Panc1 (cell line): ENCODE results near the gene STIL. TPM values are rescaled to one million over a fixed set of nuclear protein-coding genes. Genes with fewer than 3 reads are reported as not detected.

Source experiments
- ATAC-seq: fragments of 200-7000 bp; cut with Tn5 transposase; 2 replicates; pipeline ENCODE4 v1.9.1; 2020; ENCODE audit warnings: mild to moderate bottlenecking, moderate library complexity
- BruUV-seq: library from RNA; stranded (reverse); fragments of 400-500 nt; replicated peaks from 2 replicates; lab custom pipeline; 2021; lab: Mats Ljungman, UMichigan
- CTCF ChIA-PET: fragments of 300-600 bp; sonication (Branson Sonifier 250); formaldehyde crosslinking; loops from one replicate; lab custom pipeline; 2022; ENCODE audit warnings: antibody characterized with exemption; lab: Charles Lee
- POLR2A ChIA-PET: fragments of 300-600 bp; sonication (Branson Sonifier 250); formaldehyde crosslinking; loops from one replicate; lab custom pipeline; 2022; ENCODE audit warnings: antibody characterized with exemption; lab: Charles Lee
- DNase-seq: peaks from one replicate; pipeline ENCODE4 v3.0.0-alpha.2; 2010; ENCODE audit warnings: low read depth, low spot score
- H3K27ac ChIP-seq: 2 replicates; pipeline ENCODE4 v1.5.1; 2011; ENCODE audit warnings: mild to moderate bottlenecking, low read length, inconsistent platforms
- H3K27me3 ChIP-seq: fragments of 200-500 bp; sonication (Bioruptor generic); 2 replicates; pipeline ENCODE4 v1.6.0; 2014; ENCODE audit warnings: low read length, inconsistent platforms; ENCODE audit not compliant: control insufficient read depth, insufficient read depth
- H3K36me3 ChIP-seq: fragments of 200-500 bp; sonication (Bioruptor generic); 2 replicates; pipeline ENCODE4 v1.5.1; 2014; ENCODE audit warnings: inconsistent platforms, mild to moderate bottlenecking, low read length, moderate library complexity; ENCODE audit not compliant: control insufficient read depth, insufficient read depth
- H3K4me1 ChIP-seq: 2 replicates; pipeline ENCODE4 v1.5.1; 2011; ENCODE audit warnings: inconsistent platforms, mild to moderate bottlenecking, low read length, moderate library complexity; ENCODE audit not compliant: control insufficient read depth, insufficient read depth
- H3K4me3 ChIP-seq, 2 experiments: 2 replicates each; pipeline ENCODE4 v1.5.1; 2011 to 2012; ENCODE audit warnings: low read depth in 2 of 2, low read length in 2 of 2, mild to moderate bottlenecking in 2 of 2, inconsistent platforms in 1 of 2, moderate library complexity in 1 of 2
- H3K9me3 ChIP-seq: fragments of 200-500 bp; sonication (Bioruptor generic); 2 replicates; pipeline ENCODE4 v1.5.1; 2014; ENCODE audit warnings: low read depth, mild to moderate bottlenecking, inconsistent platforms, low read length, moderate library complexity; ENCODE audit not compliant: control insufficient read depth, insufficient read depth
- CTCF ChIP-seq: fragments of 450-650 bp; IDR thresholded peaks from 2 replicates; pipeline ENCODE4 v1.5.1; 2017; ENCODE audit warnings: mild to moderate bottlenecking
- POLR2AphosphoS5 ChIP-seq: IDR thresholded peaks from 2 replicates; pipeline ENCODE4 v1.6.1; 2012; ENCODE audit warnings: mild to moderate bottlenecking, low read depth, low read length, moderate library complexity
- REST ChIP-seq, 2 experiments: IDR thresholded peaks; 2 replicates each; pipeline ENCODE4 v1.6.1; 2011 to 2012; ENCODE audit warnings: low read depth in 2 of 2, control low read depth in 1 of 2, low read length in 1 of 2, mild to moderate bottlenecking in 1 of 2, moderate library complexity in 1 of 2; ENCODE audit not compliant: insufficient read depth in 1 of 2
- SIN3A ChIP-seq: IDR thresholded peaks from 2 replicates; pipeline ENCODE4 v1.6.1; 2012; ENCODE audit warnings: low read depth, mild to moderate bottlenecking, low read length, moderate library complexity, borderline replicate concordance; ENCODE audit not compliant: insufficient read depth
- TCF7L2 ChIP-seq: IDR thresholded peaks from 2 replicates; pipeline ENCODE4 v1.6.1; 2011; ENCODE audit warnings: mild to moderate bottlenecking, low read depth, low read length, inconsistent platforms
- in situ Hi-C: cut with HindIII; loops from 2 replicates; pipeline ENCODE4 v1.10.0; 2016; ENCODE audit warnings: low sequenced_read_pairs, low pct_unique_long_range_greater_than_20kb
- intact Hi-C: fragments of 100-400 bp; cut with micrococcal nuclease; formaldehyde crosslinking; loops from one replicate; pipeline ENCODE4 v1.10.0; 2022; ENCODE audit not compliant: unreplicated experiment
- total RNA-seq: library from RNA; stranded (reverse); gene quantifications from one replicate; pipeline ENCODE4 v1.2.1, GENCODE V29; 2021; ENCODE audit not compliant: unreplicated experiment

The STIL gene
- total RNA-seq, 1 experiment from 2014 or later: 31.6 TPM

- Histone ChIP-seq H3K4me1 (no peaks in the 10 kb centered on the region), H3K36me3 (no peaks in the 10 kb centered on the region), H3K27me3 (no peaks in the 10 kb centered on the region), H3K4me3 (no peak overlapping the region), H3K9me3 (no peaks in the 10 kb centered on the region), H3K27ac (no peak overlapping the region)
- intact Hi-C loops (no loop called here), in situ Hi-C loops (no loop called here)
- DNase-seq (no peak), ATAC-seq (no peak)
- ChIA-PET POLR2A (no interaction called here), CTCF (no interaction called here)
- no TSS peak for BruUV-seq
- TF ChIP-seq SIN3A: no peak
- no peak for TF ChIP-seq POLR2AphosphoS5
- no peak for TF ChIP-seq CTCF
- no peak for TF ChIP-seq REST (IDR thresholded peaks at IDR 0.05; ENCODE audit: insufficient read depth in 1 of 2, low read depth in 2 of 2, low read length in 1 of 2)
- no peak for TF ChIP-seq TCF7L2
These were observed 47.4 kb upstream of the STIL start for GRCh38 chr1:47361380-47361779.

- Histone ChIP-seq H3K9me3 (no peaks in the 10 kb centered on the region), H3K4me3 (no peak overlapping the region), H3K4me1 (no peaks in the 10 kb centered on the region; the same call in 1 of the 2 replicates), H3K36me3 (no peaks in the 10 kb centered on the region), H3K27ac (no peak overlapping the region), H3K27me3 (no peaks in the 10 kb centered on the region)
- TF ChIP-seq CTCF: no peak
- no peak for TF ChIP-seq SIN3A
- TF ChIP-seq TCF7L2: no peak
- no peak for TF ChIP-seq REST (IDR thresholded peaks at IDR 0.05; ENCODE audit: insufficient read depth in 1 of 2, low read depth in 2 of 2, low read length in 1 of 2)
- no peak for TF ChIP-seq POLR2AphosphoS5
- no peak for ATAC-seq
- in situ Hi-C loops: no loop called here
- CTCF ChIA-PET: no interaction called here
- intact Hi-C loops: no loop called here
- BruUV-seq: no TSS peak
- DNase-seq: no peak
- POLR2A ChIA-PET: no interaction called here
These were observed 37.4 kb upstream of the STIL start for GRCh38 chr1:47351305-47351704.
